Measurements from ENCODE around the gene MRPS35.

- no peak for TF ChIP-seq EZH2phosphoT487 (IDR thresholded peaks at IDR 0.05; ENCODE audit: insufficient read depth, low read depth)
- TF ChIP-seq EZH2 (IDR thresholded peaks at IDR 0.05; ENCODE audit: insufficient read depth, poor library complexity, severe bottlenecking), result no peak
Observed at GRCh38 chr12:27696864-27697564, 13.6 kb upstream of the MRPS35 start.
